Keratinocyte (primary cell): ENCODE results near the gene AMBP. TPM values are rescaled to one million over a fixed set of nuclear protein-coding genes. Genes with fewer than 3 reads are reported as not detected.

Source experiments
- DNase-seq: peaks from one replicate; pipeline ENCODE4 v3.0.0-alpha.2; 2011; ENCODE audit warnings: low read depth, missing footprints, low spot score
- FAIRE-seq: peaks from 2 replicates; lab custom pipeline; 2011; peaks lifted over from hg19 to GRCh38; lab: Jason Lieb, UNC
- H2AFZ ChIP-seq: 2 replicates; pipeline ENCODE4 v1.6.0; 2012; ENCODE audit warnings: low read length, control low read depth, inconsistent platforms; ENCODE audit not compliant: control insufficient read depth
- H3K27ac ChIP-seq: 2 replicates; pipeline ENCODE4 v1.5.1; 2011; ENCODE audit warnings: low read length; ENCODE audit not compliant: control insufficient read depth, insufficient read depth
- H3K27me3 ChIP-seq: 3 replicates; pipeline ENCODE4 v1.6.0; 2011; ENCODE audit warnings: low read length; ENCODE audit not compliant: control insufficient read depth, insufficient read depth; ENCODE audit errors: extremely low read depth
- H3K36me3 ChIP-seq, 2 experiments: 2 replicates in 1 of 2; 3 replicates in 1 of 2; pipeline ENCODE4 v1.5.1; 2011; ENCODE audit warnings: low read length in 2 of 2, mild to moderate bottlenecking in 1 of 2; ENCODE audit not compliant: control insufficient read depth in 2 of 2, insufficient read depth in 2 of 2; ENCODE audit errors: extremely low read depth in 1 of 2
- H3K4me1 ChIP-seq: 3 replicates; pipeline ENCODE4 v1.5.1; 2011; ENCODE audit warnings: low read length; ENCODE audit not compliant: control insufficient read depth, insufficient read depth; ENCODE audit errors: extremely low read depth
- H3K4me2 ChIP-seq: 3 replicates; pipeline ENCODE4 v1.6.0; 2011; ENCODE audit warnings: low read depth, low read length; ENCODE audit not compliant: control insufficient read depth, insufficient read depth; ENCODE audit errors: extremely low read depth
- H3K4me3 ChIP-seq, 3 experiments: fragments of 200-600 bp in 1 of 3; sonication (generic) in 1 of 3; 2 replicates in 2 of 3; 3 replicates in 1 of 3; pipeline ENCODE4 v1.5.1; 2011 to 2016; ENCODE audit warnings: low read length in 3 of 3, mild to moderate bottlenecking in 3 of 3, control low read depth in 2 of 3, inconsistent platforms in 1 of 3, low read depth in 1 of 3, mixed read lengths in 1 of 3, mixed run types in 1 of 3, moderate library complexity in 1 of 3; ENCODE audit not compliant: control insufficient read depth in 2 of 3, insufficient read depth in 2 of 3; ENCODE audit errors: extremely low read depth in 1 of 3
- H3K79me2 ChIP-seq: 2 replicates; pipeline ENCODE4 v1.6.0; 2012; ENCODE audit warnings: low read length; ENCODE audit not compliant: control insufficient read depth, insufficient read depth
- H3K9ac ChIP-seq: 3 replicates; pipeline ENCODE4 v1.6.0; 2011; ENCODE audit warnings: low read length; ENCODE audit not compliant: control insufficient read depth, insufficient read depth; ENCODE audit errors: extremely low read depth
- H3K9me1 ChIP-seq: 3 replicates; pipeline ENCODE4 v1.6.0; 2011; ENCODE audit warnings: low read length; ENCODE audit not compliant: control insufficient read depth, insufficient read depth; ENCODE audit errors: extremely low read depth
- H3K9me3 ChIP-seq: 2 replicates; pipeline ENCODE4 v1.5.1; 2012; ENCODE audit warnings: low read depth, low read length; ENCODE audit not compliant: control insufficient read depth
- H4K20me1 ChIP-seq: 3 replicates; pipeline ENCODE4 v1.6.0; 2011; ENCODE audit warnings: low read length; ENCODE audit not compliant: control insufficient read depth, insufficient read depth; ENCODE audit errors: extremely low read depth
- CTCF ChIP-seq, 3 experiments: IDR thresholded peaks in 1 of 3; conservative IDR thresholded peaks in 1 of 3; optimal IDR thresholded peaks in 1 of 3; 2 replicates in 2 of 3; 3 replicates in 1 of 3; pipeline versions ENCODE3 to v1.5.1; 2011; ENCODE audit warnings: low read length in 3 of 3, mild to moderate bottlenecking in 3 of 3, moderate library complexity in 2 of 3, control low read depth in 1 of 3, inconsistent platforms in 1 of 3; ENCODE audit not compliant: insufficient read depth in 2 of 3; ENCODE audit errors: extremely low read depth in 1 of 3
- EZH2 ChIP-seq: IDR thresholded peaks from one replicate; pipeline ENCODE4 v1.6.1; 2012; ENCODE audit warnings: inconsistent platforms, mild to moderate bottlenecking, low read length, moderate library complexity
- dilution Hi-C: fragments of 300-500 bp; cut with MboI; formaldehyde crosslinking; loops from one replicate; pipeline ENCODE4 v1.7.0; 2020; ENCODE audit warnings: low sequenced_read_pairs; ENCODE audit not compliant: extremely low pct_ligation_motif_present
- polyA plus RNA-seq, 5 experiments: library from polyadenylated mRNA; depleted of rRNA in 3 of 5; stranded (reverse) in 3 of 5; stranded (forward) in 1 of 5; unstranded in 1 of 5; fragments of >200 nt; gene quantifications; 1 replicate in 1 of 5; 2 replicates in 3 of 5; 3 replicates in 1 of 5; pipeline versions ENCODE4 v1.2.1 to v1.2.3, GENCODE V29; 2011 to 2012; ENCODE audit warnings: missing spikeins in 2 of 5, low read depth in 1 of 5, low replicate concordance in 1 of 5

Gene AMBP
- polyA plus RNA-seq, 1 donor (not counting 4 experiments of a cell fraction or from before 2014, with no cell fraction given), result not detected

GRCh38 chr9:114080773-114081440, 2.8 kb upstream of the AMBP start:
- Histone ChIP-seq H3K79me2 (no peaks in the 10 kb centered on the region), H3K4me2 (no peak overlapping the region), H3K9me3 (no peaks in the 10 kb centered on the region), H3K4me1 (peaks cover under 1% of the 10 kb centered on the region), H3K27ac (no peak overlapping the region), H4K20me1 (no peaks in the 10 kb centered on the region), H2AFZ (no peak overlapping the region), H3K9me1 (no peaks in the 10 kb centered on the region), H3K9ac (no peak overlapping the region), H3K36me3 (no peaks in the 10 kb centered on the region), H3K4me3 (no peak overlapping the region), H3K27me3 (peaks cover 29% of the 10 kb centered on the region)
- FAIRE-seq, result no peak
- TF ChIP-seq CTCF (optimal IDR thresholded peaks at IDR 0.05 in 1 of 3, IDR thresholded peaks at IDR 0.05 in 1 of 3, conservative IDR thresholded peaks at IDR 0.05 in 1 of 3; ENCODE audit: extremely low read depth in 1 of 3, insufficient read depth in 2 of 3, low read length in 3 of 3), result no peak
- no peak for DNase-seq
- dilution Hi-C loops, result no loop called here

DNA sequence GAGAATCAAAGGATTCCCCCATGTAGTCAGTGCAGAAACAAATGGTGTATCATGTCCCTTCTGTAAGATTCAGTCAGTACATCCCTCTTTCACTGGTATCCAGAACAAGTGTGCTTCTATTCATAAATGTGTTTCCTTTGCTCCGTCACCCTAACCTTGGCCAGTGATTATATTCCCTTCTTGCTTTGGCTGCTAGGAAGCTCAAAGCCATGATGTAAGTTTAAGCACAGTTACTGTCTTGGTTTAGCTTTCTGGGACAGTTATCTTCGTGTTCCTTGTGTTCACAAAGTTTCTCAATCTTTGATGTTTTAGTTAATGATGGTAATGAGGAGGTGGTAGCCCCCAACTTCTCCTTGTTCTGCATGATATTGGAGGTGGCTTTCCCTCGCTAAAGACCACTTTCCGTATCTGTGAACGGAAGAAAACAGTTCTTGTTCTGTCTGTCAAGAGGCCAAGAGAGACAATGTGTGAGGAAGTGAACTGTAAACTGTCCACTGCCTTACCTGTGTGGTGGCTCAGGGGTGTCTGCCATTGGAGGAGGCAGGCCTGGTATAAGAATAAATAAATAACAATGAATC, 2.2 kb upstream of the AMBP start:
- no peaks in the 10 kb centered on the region for H3K9me3 ChIP-seq
- H3K36me3 ChIP-seq, result no peaks in the 10 kb centered on the region
- no peaks in the 10 kb centered on the region for H3K9me1 ChIP-seq
- H3K79me2 ChIP-seq, result no peaks in the 10 kb centered on the region
- H2AFZ ChIP-seq, result no peak overlapping the region
- H3K4me1 ChIP-seq, result no peaks in the 10 kb centered on the region
- no peak overlapping the region for H3K4me2 ChIP-seq
- TF ChIP-seq EZH2, result no peak
- no peak for TF ChIP-seq CTCF (optimal IDR thresholded peaks at IDR 0.05 in 1 of 3, IDR thresholded peaks at IDR 0.05 in 1 of 3, conservative IDR thresholded peaks at IDR 0.05 in 1 of 3; ENCODE audit: extremely low read depth in 1 of 3, insufficient read depth in 2 of 3, low read length in 3 of 3)
- no peak overlapping the region for H3K9ac ChIP-seq
- H4K20me1 ChIP-seq, result no peaks in the 10 kb centered on the region
- H3K27ac ChIP-seq, result no peak overlapping the region
- H3K27me3 ChIP-seq, result peaks cover 35% of the 10 kb centered on the region
- DNase-seq, result no peak
- no peak overlapping the region for H3K4me3 ChIP-seq
- dilution Hi-C loops, result no loop called here
- no peak for FAIRE-seq
